IPS-20b (cell line): ENCODE results near the gene BRCC3.

ENCODE experiments used
- H3K27ac ChIP-seq: one replicate; pipeline ENCODE4 v1.5.1; 2013; ENCODE audit warnings: low read length
- H3K27me3 ChIP-seq: 2 replicates; pipeline ENCODE4 v1.6.1; 2013; ENCODE audit warnings: mild to moderate bottlenecking, low read length, inconsistent platforms; ENCODE audit not compliant: insufficient read depth
- H3K36me3 ChIP-seq: 2 replicates; pipeline ENCODE4 v1.6.1; 2013; ENCODE audit warnings: low read depth, mild to moderate bottlenecking, inconsistent platforms, low read length, moderate library complexity; ENCODE audit not compliant: insufficient read depth
- H3K4me1 ChIP-seq: 2 replicates; pipeline ENCODE4 v1.6.1; 2013; ENCODE audit warnings: mild to moderate bottlenecking, control low read depth, inconsistent platforms, low read length, moderate library complexity; ENCODE audit not compliant: insufficient read depth
- H3K4me3 ChIP-seq: 2 replicates; pipeline ENCODE4 v1.5.1; 2013; ENCODE audit warnings: mild to moderate bottlenecking, low read length, inconsistent platforms
- H3K9ac ChIP-seq: 2 replicates; pipeline ENCODE4 v1.6.1; 2013; ENCODE audit warnings: low read depth, mild to moderate bottlenecking, inconsistent platforms, low read length, moderate library complexity
- H3K9me3 ChIP-seq: 2 replicates; pipeline ENCODE4 v1.6.1; 2013; ENCODE audit warnings: mild to moderate bottlenecking, low read depth, low read length, inconsistent platforms; ENCODE audit not compliant: insufficient read depth

Gene BRCC3

DNA sequence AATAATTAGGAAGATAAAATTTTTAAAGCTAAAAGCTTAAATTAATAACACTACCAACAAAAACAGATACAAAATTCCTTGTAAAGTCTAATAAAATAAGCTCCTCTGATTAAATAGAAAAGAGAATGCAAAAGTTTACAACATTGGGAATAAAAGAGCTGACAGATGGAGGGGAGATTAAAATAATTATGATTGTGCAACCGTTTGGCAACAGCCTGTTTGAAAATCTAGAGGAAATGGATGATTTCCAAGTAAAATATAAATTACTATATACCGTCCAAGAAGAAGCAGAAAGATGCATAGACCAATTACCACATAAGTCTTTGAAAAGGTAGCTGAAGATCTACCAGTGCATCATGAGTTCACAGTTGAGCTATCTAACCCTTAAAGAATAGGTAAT lies 98.6 kb downstream of the BRCC3 start:
- Histone ChIP-seq H3K27me3 (no peaks in the 10 kb centered on the region), H3K4me3 (no peak overlapping the region), H3K36me3 (no peaks in the 10 kb centered on the region), H3K9me3 (no peaks in the 10 kb centered on the region), H3K27ac (no peak overlapping the region), H3K4me1 (no peaks in the 10 kb centered on the region), H3K9ac (no peak overlapping the region)
